Fibroblast of mammary gland (primary cell): ENCODE measurements around the gene KLF6.

Experiments used
- DNase-seq: peaks from one replicate; pipeline ENCODE4 v3.0.0-alpha.2; 2010; ENCODE audit warnings: low read depth
- H3K4me3 ChIP-seq: 2 replicates; pipeline ENCODE4 v1.5.1; 2011; ENCODE audit warnings: low read depth, mild to moderate bottlenecking, low read length, moderate library complexity; ENCODE audit not compliant: control insufficient read depth
- CTCF ChIP-seq: conservative IDR thresholded peaks from 2 replicates; pipeline ENCODE4 v1.5.1; 2011; ENCODE audit warnings: low read depth, low read length, inconsistent platforms; ENCODE audit not compliant: control insufficient read depth, insufficient read depth

The KLF6 gene

GRCh38 chr10:3805791-3806461 lies 20.9 kb upstream of the KLF6 start:
- no peak overlapping the region for H3K4me3 ChIP-seq
- DNase-seq, result peak; percentile 97
- TF ChIP-seq CTCF, result no peak

GRCh38 chr10:3805201-3805790 lies 20.3 kb upstream of the KLF6 start:
- H3K4me3 ChIP-seq, result no peak overlapping the region
- peak; percentile 97 for DNase-seq
- TF ChIP-seq CTCF, result no peak

GRCh38 chr10:3803927-3804741 lies 19.1 kb upstream of the KLF6 start:
- H3K4me3 ChIP-seq, result no peak overlapping the region
- no peak for TF ChIP-seq CTCF
- peak; percentile 34 for DNase-seq

GRCh38 chr10:3803295-3803926 lies 18.4 kb upstream of the KLF6 start:
- DNase-seq, result peak; percentile 77
- no peak for TF ChIP-seq CTCF
- no peak overlapping the region for H3K4me3 ChIP-seq

GRCh38 chr10:3802526-3803265 lies 17.7 kb upstream of the KLF6 start:
- H3K4me3 ChIP-seq, result no peak overlapping the region
- no peak for DNase-seq
- no peak for TF ChIP-seq CTCF
